Right atrium auricular region (tissue), 2 donors: ENCODE data around the gene FGFBP1. TPM values are rescaled to one million over a fixed set of nuclear protein-coding genes. Genes with fewer than 3 reads are reported as not detected.

ENCODE experiments used
- DNase-seq: peaks from one replicate; pipeline ENCODE4 v3.0.0-alpha.2; 2019; ENCODE audit warnings: low spot score
- H3K27ac ChIP-seq, 2 donors: fragments of 200-600 bp; sonication (generic); 1 replicate in 1 of 2; 2 replicates in 1 of 2; pipeline ENCODE4 v1.5.1; 2016 to 2019
- H3K27me3 ChIP-seq, 2 donors: fragments of 200-600 bp; sonication (generic); one replicate each; pipeline versions ENCODE4 v1.5.1 to v1.6.0; 2017 to 2019
- H3K36me3 ChIP-seq: fragments of 200-600 bp; sonication (generic); one replicate; pipeline ENCODE4 v1.5.1; 2016
- H3K4me1 ChIP-seq, 2 donors: fragments of 200-600 bp; sonication (generic); one replicate each; pipeline versions ENCODE4 v1.5.1 to v1.6.0; 2017 to 2019
- H3K4me3 ChIP-seq, 2 donors: fragments of 200-600 bp; sonication (generic); 1 replicate in 1 of 2; 2 replicates in 1 of 2; pipeline ENCODE4 v1.5.1; 2017 to 2019; ENCODE audit warnings: mild to moderate bottlenecking in 1 of 2, moderate library complexity in 1 of 2
- H3K9me3 ChIP-seq, 2 donors: fragments of 200-600 bp; sonication (generic); one replicate each; pipeline ENCODE4 v1.5.1; 2019
- total RNA-seq, 2 donors: library from RNA; depleted of rRNA; stranded (reverse); fragments of >200 nt; gene quantifications; one replicate each; pipeline ENCODE4 v1.1.0, GENCODE V29; 2016
- TF ChIP-seq, protein P1 (sequence below), 2 donors: fragments of 200-600 bp; sonication (generic); IDR thresholded peaks; one replicate each; pipeline ENCODE4 v1.5.1; 2019; ENCODE audit warnings: antibody characterized with exemption in 2 of 2

Gene FGFBP1
- total RNA-seq, 2 donors from 2014 or later: 0.94 TPM; not detected in 1

GRCh38 chr4:15955670-15956069, 17.1 kb upstream of the FGFBP1 start:
- TF ChIP-seq, protein P1, sequence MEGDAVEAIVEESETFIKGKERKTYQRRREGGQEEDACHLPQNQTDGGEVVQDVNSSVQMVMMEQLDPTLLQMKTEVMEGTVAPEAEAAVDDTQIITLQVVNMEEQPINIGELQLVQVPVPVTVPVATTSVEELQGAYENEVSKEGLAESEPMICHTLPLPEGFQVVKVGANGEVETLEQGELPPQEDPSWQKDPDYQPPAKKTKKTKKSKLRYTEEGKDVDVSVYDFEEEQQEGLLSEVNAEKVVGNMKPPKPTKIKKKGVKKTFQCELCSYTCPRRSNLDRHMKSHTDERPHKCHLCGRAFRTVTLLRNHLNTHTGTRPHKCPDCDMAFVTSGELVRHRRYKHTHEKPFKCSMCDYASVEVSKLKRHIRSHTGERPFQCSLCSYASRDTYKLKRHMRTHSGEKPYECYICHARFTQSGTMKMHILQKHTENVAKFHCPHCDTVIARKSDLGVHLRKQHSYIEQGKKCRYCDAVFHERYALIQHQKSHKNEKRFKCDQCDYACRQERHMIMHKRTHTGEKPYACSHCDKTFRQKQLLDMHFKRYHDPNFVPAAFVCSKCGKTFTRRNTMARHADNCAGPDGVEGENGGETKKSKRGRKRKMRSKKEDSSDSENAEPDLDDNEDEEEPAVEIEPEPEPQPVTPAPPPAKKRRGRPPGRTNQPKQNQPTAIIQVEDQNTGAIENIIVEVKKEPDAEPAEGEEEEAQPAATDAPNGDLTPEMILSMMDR (IDR thresholded peaks at IDR 0.05): no peak

DNA sequence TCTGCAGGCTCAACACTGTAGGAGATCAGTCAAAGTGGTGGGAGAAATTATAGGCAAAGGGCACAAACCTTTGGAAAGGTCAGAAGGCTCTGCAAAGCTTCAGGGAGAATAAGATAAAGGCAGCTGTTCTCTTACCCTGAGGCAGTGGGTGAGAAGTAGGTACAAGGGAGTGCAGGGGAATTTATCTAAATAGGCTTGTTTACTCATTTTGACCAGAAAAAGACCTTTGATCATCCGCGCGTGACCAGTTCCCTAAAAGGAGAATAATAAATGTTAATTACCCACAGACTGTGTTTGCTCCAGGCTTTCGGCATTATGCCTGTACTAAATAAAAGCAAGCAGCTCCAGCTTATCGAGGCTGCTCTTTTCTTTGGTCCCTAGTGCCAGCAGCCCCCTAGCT, 15.1 kb upstream of the FGFBP1 start:
- Histone ChIP-seq H3K9me3 (no peaks in the 10 kb centered on the region), H3K27ac (no peak overlapping the region), H3K36me3 (no peaks in the 10 kb centered on the region), H3K27me3 (no peaks in the 10 kb centered on the region), H3K4me1 (no peaks in the 10 kb centered on the region), H3K4me3 (no peak overlapping the region)
- DNase-seq: no peak
- TF ChIP-seq, protein P1 (IDR thresholded peaks at IDR 0.05): no peak

More at GRCh38 chr4:15955670-15956069, 17.1 kb upstream of the FGFBP1 start:
- no peak overlapping the region for H3K4me3 ChIP-seq
- no peaks in the 10 kb centered on the region for H3K9me3 ChIP-seq
- H3K27me3 ChIP-seq: no peaks in the 10 kb centered on the region
- no peak overlapping the region for H3K27ac ChIP-seq
- no peaks in the 10 kb centered on the region for H3K4me1 ChIP-seq
- H3K36me3 ChIP-seq: no peaks in the 10 kb centered on the region
- no peak for DNase-seq

GRCh38 chr4:15951781-15952180, 13.2 kb upstream of the FGFBP1 start:
- no peaks in the 10 kb centered on the region for H3K27me3 ChIP-seq
- no peak for DNase-seq
- TF ChIP-seq, protein P1 (IDR thresholded peaks at IDR 0.05): no peak
- H3K9me3 ChIP-seq: no peaks in the 10 kb centered on the region
- no peaks in the 10 kb centered on the region for H3K36me3 ChIP-seq
- no peak overlapping the region for H3K4me3 ChIP-seq
- H3K27ac ChIP-seq: no peak overlapping the region
- H3K4me1 ChIP-seq: no peaks in the 10 kb centered on the region

DNA sequence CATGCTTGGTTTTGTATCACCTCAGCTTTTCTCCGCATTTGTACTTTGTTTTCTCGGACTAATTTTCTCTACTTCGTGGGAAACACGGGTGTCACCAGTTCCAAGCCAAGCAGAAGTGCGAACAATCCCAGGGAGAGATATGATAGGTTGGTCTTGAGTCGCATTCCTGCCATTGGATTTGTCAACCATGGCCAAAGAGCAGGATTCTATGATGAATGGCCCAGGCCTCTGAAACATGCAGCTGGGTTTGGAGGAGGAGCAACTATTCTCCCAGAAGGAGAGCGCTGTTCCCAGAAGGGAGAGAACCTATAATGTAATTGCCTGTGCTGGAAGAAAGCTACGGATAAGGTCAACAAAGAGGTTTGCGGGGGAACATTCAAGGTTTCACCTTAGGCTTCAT, 10.3 kb upstream of the FGFBP1 start:
- TF ChIP-seq, protein P1 (IDR thresholded peaks at IDR 0.05): no peak
- Histone ChIP-seq H3K27ac (no peak overlapping the region), H3K4me1 (no peaks in the 10 kb centered on the region)

GRCh38 chr4:15947684-15948083, 9.1 kb upstream of the FGFBP1 start:
- no peak overlapping the region for H3K27ac ChIP-seq
- DNase-seq: no peak
- no peaks in the 10 kb centered on the region for H3K27me3 ChIP-seq
- H3K4me1 ChIP-seq: no peaks in the 10 kb centered on the region
- TF ChIP-seq, protein P1 (IDR thresholded peaks at IDR 0.05): no peak
- H3K36me3 ChIP-seq: no peaks in the 10 kb centered on the region
- no peaks in the 10 kb centered on the region for H3K9me3 ChIP-seq
- H3K4me3 ChIP-seq: no peak overlapping the region

More for the DNA sequence above, 10.3 kb upstream of the FGFBP1 start:
- no peak for DNase-seq
- H3K27me3 ChIP-seq: no peaks in the 10 kb centered on the region
- H3K4me3 ChIP-seq: no peak overlapping the region
- no peaks in the 10 kb centered on the region for H3K9me3 ChIP-seq
- no peaks in the 10 kb centered on the region for H3K36me3 ChIP-seq

GRCh38 chr4:15945516-15945915, 7.0 kb upstream of the FGFBP1 start:
- H3K9me3 ChIP-seq: no peaks in the 10 kb centered on the region
- TF ChIP-seq, protein P1 (IDR thresholded peaks at IDR 0.05): no peak
- DNase-seq: no peak
- H3K27ac ChIP-seq: no peak overlapping the region
- no peaks in the 10 kb centered on the region for H3K36me3 ChIP-seq
- H3K4me3 ChIP-seq: no peak overlapping the region
- no peaks in the 10 kb centered on the region for H3K27me3 ChIP-seq
- H3K4me1 ChIP-seq: no peaks in the 10 kb centered on the region
